GM13977 (cell line): ENCODE measurements around the gene FUT7.

Experiments
- DNase-seq: peaks from one replicate; pipeline ENCODE4 v3.0.0; 2012; ENCODE audit warnings: low spot score
- in situ Hi-C: fragments of 300-500 bp; cut with MboI; formaldehyde crosslinking; loops from one replicate; pipeline ENCODE4 v1.12.0; 2022; ENCODE audit warnings: low sequenced_read_pairs, low pct_unique_long_range_greater_than_20kb, mixed read lengths, inconsistent platforms; ENCODE audit not compliant: unreplicated experiment
- TF ChIP-seq, protein P1 (sequence below): IDR thresholded peaks from 2 replicates; pipeline ENCODE4 v1.5.1; 2012; ENCODE audit warnings: mild to moderate bottlenecking, control low read depth; ENCODE audit not compliant: insufficient read depth; ENCODE audit errors: extremely low read depth, missing control alignments

The FUT7 gene

DNA sequence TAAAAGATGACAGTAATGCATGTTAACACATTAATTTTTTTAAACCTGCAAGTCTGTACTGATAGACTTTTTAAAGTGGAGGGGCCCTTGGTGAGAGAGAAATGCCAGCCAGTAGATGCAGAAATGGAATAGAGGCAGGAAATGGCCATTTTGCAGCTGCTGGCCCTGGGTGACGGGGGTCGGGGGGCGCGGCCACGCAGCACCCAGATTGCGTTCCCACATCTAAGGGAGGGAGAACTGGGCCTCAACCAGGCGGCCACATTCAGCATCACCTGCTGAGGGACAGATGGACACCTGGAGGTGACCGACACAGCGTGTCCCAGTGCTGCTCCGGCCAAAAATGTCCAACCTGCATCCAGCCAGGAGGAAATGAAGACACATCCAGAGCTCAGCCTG, 29.2 kb downstream of the FUT7 start:
- in situ Hi-C loops: no loop called here
- no peak for DNase-seq
- TF ChIP-seq, protein P1, sequence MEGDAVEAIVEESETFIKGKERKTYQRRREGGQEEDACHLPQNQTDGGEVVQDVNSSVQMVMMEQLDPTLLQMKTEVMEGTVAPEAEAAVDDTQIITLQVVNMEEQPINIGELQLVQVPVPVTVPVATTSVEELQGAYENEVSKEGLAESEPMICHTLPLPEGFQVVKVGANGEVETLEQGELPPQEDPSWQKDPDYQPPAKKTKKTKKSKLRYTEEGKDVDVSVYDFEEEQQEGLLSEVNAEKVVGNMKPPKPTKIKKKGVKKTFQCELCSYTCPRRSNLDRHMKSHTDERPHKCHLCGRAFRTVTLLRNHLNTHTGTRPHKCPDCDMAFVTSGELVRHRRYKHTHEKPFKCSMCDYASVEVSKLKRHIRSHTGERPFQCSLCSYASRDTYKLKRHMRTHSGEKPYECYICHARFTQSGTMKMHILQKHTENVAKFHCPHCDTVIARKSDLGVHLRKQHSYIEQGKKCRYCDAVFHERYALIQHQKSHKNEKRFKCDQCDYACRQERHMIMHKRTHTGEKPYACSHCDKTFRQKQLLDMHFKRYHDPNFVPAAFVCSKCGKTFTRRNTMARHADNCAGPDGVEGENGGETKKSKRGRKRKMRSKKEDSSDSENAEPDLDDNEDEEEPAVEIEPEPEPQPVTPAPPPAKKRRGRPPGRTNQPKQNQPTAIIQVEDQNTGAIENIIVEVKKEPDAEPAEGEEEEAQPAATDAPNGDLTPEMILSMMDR: no peak

DNA sequence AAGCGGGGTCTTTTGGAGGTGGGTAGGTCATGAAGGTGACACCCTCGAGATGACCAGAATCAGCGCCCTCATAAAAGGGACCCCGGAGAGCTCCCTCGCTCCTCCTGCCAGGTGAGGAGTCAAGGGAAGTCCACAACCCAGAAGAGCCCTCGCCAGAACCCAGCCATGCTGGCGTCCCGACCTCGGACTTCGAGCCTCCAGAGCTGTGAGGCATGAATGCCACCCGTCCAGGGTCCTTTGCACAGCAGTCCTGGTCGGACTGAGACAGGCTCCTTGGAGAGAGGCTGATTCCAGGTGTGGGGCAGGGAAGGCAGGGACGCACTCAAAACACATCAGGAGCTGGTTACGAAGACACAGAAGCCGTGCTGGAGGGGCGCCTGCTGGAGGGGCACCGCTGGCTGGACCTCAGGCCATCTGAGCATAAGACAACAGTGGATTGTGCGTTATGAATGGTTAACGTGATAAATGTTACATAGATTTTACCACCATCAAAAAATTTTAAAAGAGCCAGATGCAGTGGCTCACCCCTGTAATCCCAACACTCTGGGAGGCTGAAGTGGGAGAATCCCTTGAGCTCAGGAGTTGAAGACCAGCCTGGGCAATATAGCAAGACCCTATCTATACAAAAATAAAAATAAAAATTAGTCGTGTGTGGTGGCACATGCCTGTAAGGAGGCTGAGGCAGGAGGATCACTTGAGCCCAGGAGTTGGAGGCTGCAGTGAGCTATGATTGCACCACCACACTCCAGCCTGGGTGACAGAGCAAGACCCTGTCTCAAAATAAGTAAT, 29.8 kb downstream of the FUT7 start:
- TF ChIP-seq, protein P1: no peak
- no peak for DNase-seq
- in situ Hi-C loops: no loop called here

- in situ Hi-C loops: no loop called here
- TF ChIP-seq, protein P1: no peak
- DNase-seq: peak; percentile 92
Observed at GRCh38 chr9:137000177-137000930, 31.5 kb downstream of the FUT7 start.

GRCh38 chr9:136997830-136998234, 34.1 kb downstream of the FUT7 start:
- DNase-seq: no peak
- TF ChIP-seq, protein P1: peak; percentile 14
- in situ Hi-C loops: no loop called here

DNA sequence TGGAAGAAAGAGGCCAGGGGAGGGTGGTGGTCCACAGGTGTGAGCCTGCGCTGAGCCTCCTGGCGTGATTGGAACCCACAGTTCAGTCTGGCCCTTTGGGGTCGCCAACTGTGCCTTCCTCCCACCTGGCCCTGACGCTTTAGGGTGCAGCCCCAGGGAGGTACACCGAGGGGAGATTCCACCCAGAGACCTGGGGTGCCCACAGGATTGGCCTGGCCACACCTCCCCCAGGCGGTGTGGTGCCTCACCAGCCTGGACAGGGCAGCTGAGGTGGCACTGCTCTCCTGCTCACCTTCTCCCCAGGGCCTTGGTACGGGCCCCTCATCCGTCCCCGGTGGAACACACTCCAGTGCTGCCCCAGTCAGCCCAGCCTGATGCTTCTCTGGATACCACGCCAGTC, 34.5 kb downstream of the FUT7 start:
- no peak for DNase-seq
- TF ChIP-seq, protein P1: no peak
- in situ Hi-C loops: no loop called here

DNA sequence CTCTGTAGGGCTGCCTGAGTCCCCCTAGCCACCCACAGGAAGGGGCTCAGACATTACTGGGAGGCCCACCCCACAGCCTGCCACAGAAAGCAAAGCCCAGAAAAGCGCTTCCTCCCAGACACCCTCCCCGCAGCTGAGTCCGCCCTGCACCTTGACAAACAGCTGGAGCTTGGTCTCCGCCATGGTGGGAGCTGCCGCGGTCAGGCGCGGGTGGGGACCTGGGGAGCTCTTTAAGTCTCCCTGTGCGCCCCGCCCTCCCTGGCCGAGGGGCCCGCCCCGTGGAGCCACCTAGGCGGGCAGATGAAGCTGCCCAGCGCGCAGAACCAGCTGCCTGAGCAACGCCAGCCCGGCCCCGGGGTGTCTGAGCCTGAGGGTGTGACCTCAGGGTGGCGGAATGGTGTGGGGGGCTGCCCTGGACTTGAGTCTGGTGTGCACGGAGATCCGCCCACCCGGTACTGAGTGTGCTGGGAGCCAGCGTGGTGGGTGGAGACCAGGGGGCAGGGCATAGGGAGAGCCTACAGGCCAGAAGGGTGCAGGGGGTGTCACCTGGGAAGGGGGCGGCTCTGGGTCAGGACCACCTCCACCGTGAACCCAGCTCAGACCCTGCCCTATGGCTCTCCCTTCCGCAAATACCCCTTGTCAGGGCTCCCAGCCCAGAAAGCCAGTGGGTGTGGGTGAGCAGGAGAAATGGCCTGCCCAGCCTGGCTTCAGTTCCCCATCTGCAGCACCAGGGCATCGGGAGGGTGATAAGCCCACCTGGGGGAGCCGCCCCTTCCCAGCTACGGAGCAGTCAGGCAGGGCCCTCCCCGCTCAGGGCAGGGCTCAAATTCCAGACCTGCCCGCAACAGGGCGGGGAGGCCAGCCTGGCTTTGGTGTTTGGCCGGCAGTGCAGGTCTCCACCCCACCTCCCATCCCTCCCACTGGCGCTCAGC, 35.3 kb downstream of the FUT7 start, which contains the start of gene CLIC3:
CLIC3 (minus strand) TSS at position 208 of the 932 bp plus-strand sequence; CDS start at position 183, 25 bp downstream.
- no peak for DNase-seq
- in situ Hi-C loops: no loop called here

More for the DNA sequence above, 35.3 kb downstream of the FUT7 start, which contains the start of gene CLIC3:
- TF ChIP-seq, protein P1: no peak
